OCI-LY1 (cell line): ENCODE results near the gene ERO1A.

ENCODE experiments used
- H2AFZ ChIP-seq: fragments of 200-600 bp; sonication (generic), shearing (Covaris generic); 2 replicates; pipeline ENCODE4 v1.6.0; 2014; ENCODE audit warnings: antibody characterized with exemption, mild to moderate bottlenecking, low read length
- H3F3A ChIP-seq: fragments of 200-600 bp; sonication (generic), shearing (Covaris generic); 2 replicates; pipeline ENCODE4 v1.6.0; 2014; ENCODE audit warnings: mild to moderate bottlenecking, antibody characterized with exemption, low read length, moderate library complexity; ENCODE audit not compliant: insufficient read depth
- H3K27ac ChIP-seq: fragments of 200-600 bp; sonication (generic); 2 replicates; pipeline ENCODE4 v1.5.1; 2014; ENCODE audit warnings: low read length, mixed run types, mild to moderate bottlenecking, low read depth; ENCODE audit not compliant: poor library complexity, severe bottlenecking
- H3K27me3 ChIP-seq: fragments of 200-600 bp; sonication (generic); 2 replicates; pipeline ENCODE4 v1.6.0; 2014; ENCODE audit warnings: antibody characterized with exemption, mild to moderate bottlenecking, low read length, moderate library complexity; ENCODE audit not compliant: insufficient read depth
- H3K36me3 ChIP-seq: fragments of 200-600 bp; sonication (generic); 2 replicates; pipeline ENCODE4 v1.6.1; 2014; ENCODE audit warnings: mild to moderate bottlenecking, antibody characterized with exemption, low read length, moderate library complexity, mixed read lengths; ENCODE audit not compliant: insufficient read depth
- H3K4me1 ChIP-seq: fragments of 200-600 bp; sonication (generic); 2 replicates; pipeline ENCODE4 v1.5.1; 2014; ENCODE audit warnings: mild to moderate bottlenecking, low read length, moderate library complexity; ENCODE audit not compliant: insufficient read depth, severe bottlenecking
- H3K4me2 ChIP-seq: fragments of 200-600 bp; sonication (generic), shearing (Covaris generic); 2 replicates; pipeline ENCODE4 v1.6.1; 2014; ENCODE audit warnings: low read length
- H3K4me3 ChIP-seq: fragments of 200-600 bp; sonication (generic); 2 replicates; pipeline ENCODE4 v1.5.1; 2014; ENCODE audit warnings: low read length, low read depth, mild to moderate bottlenecking, mixed read lengths; ENCODE audit not compliant: poor library complexity, severe bottlenecking
- H3K79me2 ChIP-seq: fragments of 200-600 bp; shearing (Covaris generic); 2 replicates; pipeline ENCODE4 v1.6.1; 2016; ENCODE audit warnings: mixed run types, low read length, mixed read lengths; ENCODE audit not compliant: insufficient read depth
- H3K9ac ChIP-seq: fragments of 200-600 bp; sonication (generic), shearing (Covaris generic); 2 replicates; pipeline ENCODE4 v1.6.1; 2014; ENCODE audit warnings: mild to moderate bottlenecking, low read length, mixed read lengths
- H3K9me2 ChIP-seq: fragments of 200-600 bp; sonication (generic), shearing (Covaris generic); 2 replicates; pipeline ENCODE4 v1.6.1; 2014; ENCODE audit warnings: low read depth, mild to moderate bottlenecking, low read length, mixed read lengths
- H3K9me3 ChIP-seq: fragments of 200-600 bp; shearing (Covaris generic); 2 replicates; pipeline ENCODE4 v1.6.1; 2014; ENCODE audit warnings: low read length, mixed read lengths
- H4K20me1 ChIP-seq: fragments of 200-600 bp; sonication (generic), shearing (Covaris generic); 2 replicates; pipeline ENCODE4 v1.6.0; 2016; ENCODE audit warnings: mild to moderate bottlenecking, low read length; ENCODE audit not compliant: insufficient read depth
- CTCF ChIP-seq: fragments of 200-600 bp; sonication (generic), shearing (Covaris generic); IDR thresholded peaks from 2 replicates; pipeline ENCODE4 v1.5.1; 2017; ENCODE audit warnings: mild to moderate bottlenecking, antibody characterized with exemption, low read length, moderate library complexity, mixed read lengths
- EZH2 ChIP-seq: fragments of 200-600 bp; sonication (generic), shearing (Covaris generic); IDR thresholded peaks from 2 replicates; pipeline ENCODE4 v1.8.0; 2017; ENCODE audit warnings: borderline replicate concordance, mixed run types, mild to moderate bottlenecking, antibody characterized with exemption, low read length, moderate library complexity, mixed read lengths

Gene ERO1A

GRCh38 chr14:52738409-52738808 is 43.1 kb upstream of the ERO1A start:
- Histone ChIP-seq H3K79me2 (peaks cover 59% of the 10 kb centered on the region), H3K27ac (no peak overlapping the region), H3K4me1 (peaks cover 31% of the 10 kb centered on the region), H3K4me3 (no peak overlapping the region), H3K9ac (no peak overlapping the region), H3K27me3 (no peaks in the 10 kb centered on the region), H3K9me2 (no peaks in the 10 kb centered on the region), H3F3A (no peaks in the 10 kb centered on the region; the same call in 1 of the 2 replicates), H4K20me1 (no peaks in the 10 kb centered on the region), H2AFZ (no peak overlapping the region), H3K4me2 (no peak overlapping the region), H3K36me3 (peaks cover 21% of the 10 kb centered on the region; the same call in 1 of the 2 replicates), H3K9me3 (no peaks in the 10 kb centered on the region)
- TF ChIP-seq CTCF (no peak), EZH2 (no peak)

- Histone ChIP-seq H3K4me1 (peaks cover 19% of the 10 kb centered on the region), H3K9me3 (no peaks in the 10 kb centered on the region), H4K20me1 (no peaks in the 10 kb centered on the region), H3K27me3 (no peaks in the 10 kb centered on the region), H3K36me3 (peaks cover 29% of the 10 kb centered on the region; the same call in 1 of the 2 replicates), H3F3A (no peaks in the 10 kb centered on the region; the same call in 1 of the 2 replicates), H2AFZ (no peak overlapping the region), H3K9me2 (no peaks in the 10 kb centered on the region), H3K9ac (no peak overlapping the region), H3K4me2 (no peak overlapping the region), H3K27ac (no peak overlapping the region), H3K4me3 (no peak overlapping the region), H3K79me2 (peaks cover 51% of the 10 kb centered on the region)
- TF ChIP-seq EZH2 (no peak), CTCF (no peak)
Observed at GRCh38 chr14:52735921-52736489, 40.6 kb upstream of the ERO1A start.

GRCh38 chr14:52733824-52734223 is 38.5 kb upstream of the ERO1A start:
- peaks cover 13% of the 10 kb centered on the region for H3K4me1 ChIP-seq
- H3K9me3 ChIP-seq: no peaks in the 10 kb centered on the region
- H3K79me2 ChIP-seq: peaks cover 42% of the 10 kb centered on the region
- no peaks in the 10 kb centered on the region for H4K20me1 ChIP-seq
- H3K4me3 ChIP-seq: no peak overlapping the region
- H3F3A ChIP-seq: no peaks in the 10 kb centered on the region; the same call in 1 of the 2 replicates
- H3K27me3 ChIP-seq: no peaks in the 10 kb centered on the region
- peaks cover 29% of the 10 kb centered on the region; the same call in 1 of the 2 replicates for H3K36me3 ChIP-seq
- H3K9me2 ChIP-seq: no peaks in the 10 kb centered on the region
- H3K4me2 ChIP-seq: no peak overlapping the region
- no peak overlapping the region for H2AFZ ChIP-seq
- TF ChIP-seq EZH2: no peak
- no peak for TF ChIP-seq CTCF
- no peak overlapping the region for H3K27ac ChIP-seq
- H3K9ac ChIP-seq: no peak overlapping the region
